ENCODE results near the gene RFC4. TPM values are rescaled to one million over a fixed set of nuclear protein-coding genes. Genes with fewer than 3 reads are reported as not detected.
A peak's percentile ranks its signal among the peaks of the same experiment; 100 is the strongest.

Gene RFC4
- total and polyA plus RNA-seq, 9 of the 15 experiments (the other 6 are each of a cell fraction or from before 2014, with no cell fraction given): 105 to 227 (median 180) TPM

- no peaks in the 10 kb centered on the region for H3K36me3 ChIP-seq (ENCODE audit: control insufficient read depth, insufficient read depth, low read length)
- peaks cover 1 to 4% of the 10 kb centered on the region in 2 experiments; a peak in 3 of 5 replicates for H3K27me3 ChIP-seq (ENCODE audit: control insufficient read depth in 2 of 2, insufficient read depth in 2 of 2, low read length in 2 of 2)
- no peak overlapping the region for H3K27ac ChIP-seq (ENCODE audit: extremely low read depth, low read depth, low read length)
- H3K4me1 ChIP-seq (replicated peaks in 1 of 2; ENCODE audit: control insufficient read depth in 2 of 2, insufficient read depth in 2 of 2, low read length in 2 of 2): peaks cover 19 to 37% of the 10 kb centered on the region in 2 experiments; a peak in 4 of 5 replicates
- DNase-seq (ENCODE audit: extremely low read depth in 1 of 4, low spot score in 3 of 4) (no peak), ATAC-seq (no peak), FAIRE-seq (no peak)
- no peaks in the 10 kb centered on the region for H3K9me3 ChIP-seq (replicated peaks; ENCODE audit: control insufficient read depth, insufficient read depth, low read depth, low read length)
- POLR2A ChIA-PET: interaction anchor here (0.6 to 3.7 kb wide), 7 partner anchors 28 to 296 kb away, joined by 3 to 19 read pairs (median 3); no protein-coding TSS in a partner anchor
- H4K20me1 ChIP-seq (replicated peaks; ENCODE audit: control insufficient read depth, insufficient read depth, low read length): no peaks in the 10 kb centered on the region
- no peaks in the 10 kb centered on the region for H3K9me1 ChIP-seq (ENCODE audit: control insufficient read depth, insufficient read depth, low read length)
- H3K79me2 ChIP-seq (ENCODE audit: control insufficient read depth, insufficient read depth, low read length): peaks cover 15% of the 10 kb centered on the region
- 83% methylated on average over 16 of the region's 18 CpGs for WGBS (ENCODE audit: insufficient coverage, low coverage, missing lambda C conversion rate)
- CTCF ChIA-PET (ENCODE audit: low intra/inter-chr PET ratio): no interaction called here
- H3K4me2 ChIP-seq (ENCODE audit: insufficient read depth, low read length): peak overlapping the region; percentile 80; the same call in 1 of the 2 replicates
- peak overlapping the region; percentile 7 to 89; a peak in 3 of 4 replicates for H3K9ac ChIP-seq (ENCODE audit: insufficient read depth in 1 of 2, low read depth in 2 of 2, low read length in 2 of 2)
- no peak overlapping the region for H3K4me3 ChIP-seq
- peak overlapping the region; percentile 69 for H2AFZ ChIP-seq (ENCODE audit: low read depth, low read length)
- intact Hi-C loops (cut with micrococcal nuclease) (loop anchor here (5.0 to 10.0 kb wide), 3 partner anchors 67 to 840 kb away; no protein-coding TSS in a partner anchor), in situ Hi-C loops (cut with MboI) (no loop called here)
- no TSS peak for BruUV-seq (replicated peaks)
- TF ChIP-seq MEF2A (IDR thresholded peaks at IDR 0.05; ENCODE audit: control insufficient read depth, low read depth, low read length) (no peak), JUND (IDR thresholded peaks at IDR 0.05; ENCODE audit: borderline replicate concordance, low read depth, low read length) (no peak), JUND (tag; IDR thresholded peaks at IDR 0.05; ENCODE audit: borderline replicate concordance, low read depth, low read length) (no peak), MGA (IDR thresholded peaks at IDR 0.05) (no peak), ZNF589 (CRISPR knock-in tag; IDR thresholded peaks at IDR 0.05; ENCODE audit: low read depth) (no peak), CCAR2 (IDR thresholded peaks at IDR 0.05; ENCODE audit: low read depth, low read length) (no peak), ZNF785 (CRISPR knock-in tag; IDR thresholded peaks at IDR 0.05) (no peak), CREB3L1 (IDR thresholded peaks at IDR 0.05; ENCODE audit: borderline replicate concordance, low read depth) (no peak)
These were observed 18.3 kb upstream of the RFC4 start for GRCh38 chr3:186824430-186825139.

Measured in K562 (cell line).